ENCODE results near the gene CHTOP. TPM values are rescaled to one million over a fixed set of nuclear protein-coding genes. Genes with fewer than 3 reads are reported as not detected.

The CHTOP gene
- total RNA-seq, 2 experiments from 2014 or later = 96.1 to 98.3 TPM

DNA sequence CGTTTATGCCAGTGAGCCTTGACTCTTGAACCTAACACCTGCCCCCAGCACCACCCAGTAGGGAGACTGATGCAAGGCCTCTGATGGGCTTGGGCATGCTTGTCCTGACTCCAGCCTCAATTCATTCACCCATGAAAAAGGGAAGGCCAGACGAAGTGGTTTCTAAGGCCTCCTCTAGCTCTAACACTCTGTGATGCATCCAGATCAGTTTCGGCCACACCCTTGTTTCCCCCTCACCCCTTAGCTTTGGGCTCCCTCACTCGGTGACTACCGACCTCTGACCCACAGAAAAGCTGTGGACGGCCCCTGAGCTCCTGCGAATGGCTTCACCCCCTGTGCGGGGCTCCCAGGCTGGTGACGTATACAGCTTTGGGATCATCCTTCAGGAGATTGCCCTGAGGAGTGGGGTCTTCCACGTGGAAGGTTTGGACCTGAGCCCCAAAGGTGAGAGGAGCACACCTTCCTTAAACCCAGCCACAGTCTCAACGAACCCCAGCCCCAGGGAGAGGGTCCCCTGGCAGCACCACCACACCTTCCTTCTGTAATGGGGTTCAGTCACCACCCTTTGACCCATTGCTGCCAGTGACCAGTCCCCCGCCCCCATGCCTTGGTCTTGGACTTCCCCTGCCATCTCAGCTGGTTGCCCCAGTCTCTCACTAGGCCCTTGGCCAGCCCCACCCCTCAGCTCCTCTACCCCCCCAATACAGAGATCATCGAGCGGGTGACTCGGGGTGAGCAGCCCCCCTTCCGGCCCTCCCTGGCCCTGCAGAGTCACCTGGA is 53.7 kb downstream of the CHTOP start:
- CTCF ChIA-PET = interaction anchor here (0.6 to 1.0 kb wide), 2 partner anchors 70 to 280 kb away, joined by 3 to 4 read pairs; partner anchors contain the start of gene CREB3L4
- Mint-ChIP-seq H3K4me3 (no peak overlapping the region), H3K27me3 (peaks cover 11% of the 10 kb centered on the region), H3K4me1 (no peaks in the 10 kb centered on the region), H3K36me3 (ENCODE audit: low read depth) (no peaks in the 10 kb centered on the region), H3K27ac (no peak overlapping the region), H3K9me3 (no peaks in the 10 kb centered on the region)
- POLR2A ChIA-PET = no interaction called here
- no peak for DNase-seq

DNA sequence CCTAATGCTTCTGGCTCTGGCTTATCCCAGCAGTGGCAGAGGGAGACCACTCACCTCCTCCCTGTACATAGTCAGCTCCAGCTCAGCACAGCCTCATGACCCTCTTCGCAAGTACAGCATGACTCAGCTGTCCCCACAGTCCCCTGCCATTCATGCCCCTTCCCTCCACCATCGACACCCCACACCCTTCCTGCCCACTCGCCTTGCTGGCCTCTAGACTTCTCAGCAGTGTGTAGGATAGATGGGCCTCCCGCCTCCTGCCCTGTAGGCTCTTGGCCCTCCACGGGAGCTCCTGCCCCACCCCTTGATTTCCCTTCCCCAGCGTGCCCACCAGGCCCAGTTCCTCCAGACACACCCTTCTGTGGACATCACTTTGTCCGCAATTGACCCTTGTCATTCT is 54.4 kb downstream of the CHTOP start:
- H3K36me3 Mint-ChIP-seq (ENCODE audit: low read depth) = no peaks in the 10 kb centered on the region
- H3K4me1 Mint-ChIP-seq = no peaks in the 10 kb centered on the region
- CTCF ChIA-PET = no interaction called here
- H3K27ac Mint-ChIP-seq = peak overlapping the region; percentile 58
- H3K27me3 Mint-ChIP-seq = peaks cover 11% of the 10 kb centered on the region
- no peak overlapping the region for H3K4me3 Mint-ChIP-seq
- POLR2A ChIA-PET = no interaction called here
- no peak for DNase-seq
- H3K9me3 Mint-ChIP-seq = no peaks in the 10 kb centered on the region

DNA sequence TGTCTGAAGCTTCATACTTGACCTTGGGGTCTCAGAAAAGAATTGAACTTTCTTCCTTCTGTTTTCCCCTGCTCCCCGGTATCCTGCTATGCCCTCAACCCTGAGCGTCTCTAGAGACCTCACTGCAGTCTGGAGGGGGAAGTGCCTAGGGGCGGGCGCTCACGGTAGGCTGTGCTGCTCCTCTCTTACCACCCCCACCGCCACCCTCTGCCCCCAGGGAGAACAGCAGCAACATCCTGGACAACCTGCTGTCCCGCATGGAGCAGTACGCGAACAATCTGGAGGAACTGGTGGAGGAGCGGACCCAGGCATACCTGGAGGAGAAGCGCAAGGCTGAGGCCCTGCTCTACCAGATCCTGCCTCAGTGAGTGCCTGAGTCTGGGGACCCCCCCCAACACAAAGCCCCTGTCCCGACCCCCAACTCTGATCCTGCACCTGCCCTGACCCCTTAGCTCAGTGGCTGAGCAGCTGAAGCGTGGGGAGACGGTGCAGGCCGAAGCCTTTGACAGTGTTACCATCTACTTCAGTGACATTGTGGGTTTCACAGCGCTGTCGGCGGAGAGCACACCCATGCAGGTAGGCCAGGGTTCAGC is 55.0 kb downstream of the CHTOP start:
- Mint-ChIP-seq H3K36me3 (ENCODE audit: low read depth) (no peaks in the 10 kb centered on the region), H3K27me3 (peaks cover 8% of the 10 kb centered on the region), H3K27ac (no peak overlapping the region), H3K9me3 (no peaks in the 10 kb centered on the region), H3K4me1 (no peaks in the 10 kb centered on the region), H3K4me3 (no peak overlapping the region)
- DNase-seq = no peak
- CTCF ChIA-PET = no interaction called here
- POLR2A ChIA-PET = no interaction called here

DNA sequence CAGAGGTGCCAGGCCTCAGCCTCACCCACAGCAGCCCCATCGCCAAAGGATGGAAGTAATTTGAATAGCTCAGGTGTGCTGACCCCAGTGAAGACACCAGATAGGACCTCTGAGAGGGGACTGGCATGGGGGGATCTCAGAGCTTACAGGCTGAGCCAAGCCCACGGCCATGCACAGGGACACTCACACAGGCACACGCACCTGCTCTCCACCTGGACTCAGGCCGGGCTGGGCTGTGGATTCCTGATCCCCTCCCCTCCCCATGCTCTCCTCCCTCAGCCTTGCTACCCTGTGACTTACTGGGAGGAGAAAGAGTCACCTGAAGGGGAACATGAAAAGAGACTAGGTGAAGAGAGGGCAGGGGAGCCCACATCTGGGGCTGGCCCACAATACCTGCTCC is 59.6 kb downstream of the CHTOP start:
- Mint-ChIP-seq H3K4me1 (peaks cover 3% of the 10 kb centered on the region), H3K36me3 (ENCODE audit: low read depth) (no peaks in the 10 kb centered on the region), H3K4me3 (no peak overlapping the region), H3K27me3 (peaks cover 2% of the 10 kb centered on the region), H3K9me3 (no peaks in the 10 kb centered on the region), H3K27ac (no peak overlapping the region)
- CTCF ChIA-PET = no interaction called here
- no peak for DNase-seq
- POLR2A ChIA-PET = no interaction called here

Small RNA genes lying within 50 kb of the gene (microRNA-seq; reads per million reads assigned to microRNA genes)
- gene MIR8083 (ENCODE audit: borderline microRNAs expressed, borderline replicate concordance) = not detected

Other genes starting within 250 kb of the CHTOP start
- gene S100A8, start 243.0 kb upstream of the CHTOP start, total RNA-seq = not detected
- not detected for gene S100A7A, start 217.5 kb upstream of the CHTOP start, total RNA-seq
- not detected for gene S100A7, start 173.4 kb upstream of the CHTOP start, total RNA-seq
- gene S100A6, start 98.1 kb upstream of the CHTOP start, total RNA-seq = 100 to 1,000 TPM; 444 to 557 TPM
- 1 to 10 TPM; 3.0 to 3.8 TPM for gene S100A5, start 93.1 kb upstream of the CHTOP start, total RNA-seq
- 100 to 1,000 TPM; 678 to 905 TPM for gene S100A4, start 88.3 kb upstream of the CHTOP start, total RNA-seq
- not detected for gene S100A3, start 84.8 kb upstream of the CHTOP start, total RNA-seq
- 1 to 10 TPM in 1 of 2 experiments, under 1 TPM in 1; 0.50 to 1.8 TPM for gene S100A2, start 68.2 kb upstream of the CHTOP start, total RNA-seq
- not detected for gene S100A16, start 20.9 kb upstream of the CHTOP start, total RNA-seq
- not detected for gene S100A14, start 17.7 kb upstream of the CHTOP start, total RNA-seq
- 1 to 10 TPM; 3.9 to 4.2 TPM for gene S100A13, start 6.6 kb upstream of the CHTOP start, total RNA-seq
- not detected for gene S100A1, start 5.6 kb upstream of the CHTOP start, total RNA-seq
- gene SNAPIN, start 24.6 kb downstream of the CHTOP start, total RNA-seq = 10 to 100 TPM; 36.1 to 39.6 TPM
- 100 to 1,000 TPM; 192 to 223 TPM for gene ILF2, start 36.9 kb downstream of the CHTOP start, total RNA-seq
- gene NPR1, start 44.6 kb downstream of the CHTOP start, total RNA-seq = not detected
- 10 to 100 TPM; 62.9 to 64.8 TPM for gene INTS3, start 94.0 kb downstream of the CHTOP start, total RNA-seq
- gene SLC27A3, start 141.3 kb downstream of the CHTOP start, total RNA-seq = 10 to 100 TPM; 22.2 to 22.9 TPM